Neural cell (in vitro differentiated cells): ENCODE measurements around the gene MTTP. TPM values are rescaled to one million over a fixed set of nuclear protein-coding genes. Genes with fewer than 3 reads are reported as not detected.

Experiments
- H2AFZ ChIP-seq: fragments of 200-600, 300-800 bp; sonication (generic), shearing (Covaris generic); 2 replicates; pipeline ENCODE4 v1.6.0; 2014; ENCODE audit warnings: low read depth, mild to moderate bottlenecking, antibody characterized with exemption, low read length, moderate library complexity
- H3F3A ChIP-seq: fragments of 200-600 bp; shearing (Covaris generic); 2 replicates; pipeline ENCODE4 v1.6.1; 2016; ENCODE audit warnings: mild to moderate bottlenecking, moderate library complexity, mixed read lengths, antibody characterized with exemption, low read length; ENCODE audit not compliant: insufficient read depth, poor library complexity, severe bottlenecking
- H3K27ac ChIP-seq: fragments of 200-600, 300-800 bp; sonication (generic), shearing (Covaris generic); 2 replicates; pipeline ENCODE4 v1.5.1; 2014; ENCODE audit warnings: mild to moderate bottlenecking, low read length, moderate library complexity
- H3K27me3 ChIP-seq: fragments of 300-800, 200-600 bp; sonication (generic), shearing (Covaris generic); 2 replicates; pipeline ENCODE4 v1.6.0; 2014; ENCODE audit warnings: mild to moderate bottlenecking, low read depth, low read length, moderate library complexity; ENCODE audit not compliant: insufficient read depth
- H3K36me3 ChIP-seq: fragments of 300-800, 200-600 bp; sonication (generic), shearing (Covaris generic); 2 replicates; pipeline ENCODE4 v1.5.1; 2014; ENCODE audit warnings: mild to moderate bottlenecking, antibody characterized with exemption, low read length, moderate library complexity; ENCODE audit not compliant: insufficient read depth
- H3K4me2 ChIP-seq: fragments of 300-800, 200-600 bp; sonication (generic), shearing (Covaris generic); 2 replicates; pipeline ENCODE4 v1.6.0; 2014; ENCODE audit warnings: mild to moderate bottlenecking, low read length
- H3K4me3 ChIP-seq: fragments of 300-800, 200-600 bp; sonication (generic), shearing (Covaris generic); 2 replicates; pipeline ENCODE4 v1.5.1; 2014; ENCODE audit warnings: mild to moderate bottlenecking, low read length, moderate library complexity
- H3K79me2 ChIP-seq: fragments of 200-600 bp; shearing (Covaris generic); replicated peaks from 2 replicates; pipeline ENCODE4 v1.6.0; 2014; ENCODE audit warnings: mild to moderate bottlenecking, low read length, moderate library complexity; ENCODE audit not compliant: insufficient read depth
- H3K9ac ChIP-seq: fragments of 300-800, 200-600 bp; sonication (generic), shearing (Covaris generic); 2 replicates; pipeline ENCODE4 v1.6.1; 2016; ENCODE audit warnings: mild to moderate bottlenecking, low read length, mixed read lengths
- H3K9me2 ChIP-seq: fragments of 200-600 bp; shearing (Covaris generic); 2 replicates; pipeline ENCODE4 v1.6.1; 2016; ENCODE audit warnings: mild to moderate bottlenecking, low read length, mixed read lengths; ENCODE audit not compliant: insufficient read depth
- H3K9me3 ChIP-seq: fragments of 200-600, 300-800 bp; sonication (generic), shearing (Covaris generic); 2 replicates; pipeline ENCODE4 v1.6.1; 2016; ENCODE audit warnings: mild to moderate bottlenecking, mixed run types, low read length, moderate library complexity, mixed read lengths
- H4K20me1 ChIP-seq: fragments of 200-600 bp; shearing (Covaris generic); 2 replicates; pipeline ENCODE4 v1.6.1; 2016; ENCODE audit warnings: mild to moderate bottlenecking, mixed run types; ENCODE audit not compliant: insufficient read depth
- EP300 ChIP-seq: fragments of 450-650 bp; conservative IDR thresholded peaks from 2 replicates; pipeline ENCODE4 v1.6.1; 2014; ENCODE audit warnings: antibody characterized with exemption, mild to moderate bottlenecking, moderate library complexity; ENCODE audit not compliant: poor library complexity, severe bottlenecking
- EZH2 ChIP-seq: fragments of 200-600, 300-800 bp; shearing (Covaris generic), sonication (generic); IDR thresholded peaks from 2 replicates; pipeline ENCODE4 v1.6.1; 2014; ENCODE audit warnings: antibody characterized with exemption, low read length, borderline replicate concordance, mild to moderate bottlenecking; ENCODE audit not compliant: insufficient read depth, poor library complexity, severe bottlenecking
- MXI1 ChIP-seq: fragments of 450-650 bp; conservative IDR thresholded peaks from 2 replicates; pipeline ENCODE4 v1.6.1; 2014; ENCODE audit warnings: antibody characterized with exemption, mild to moderate bottlenecking; ENCODE audit not compliant: poor library complexity, severe bottlenecking
- POLR2AphosphoS5 ChIP-seq: IDR thresholded peaks from 2 replicates; pipeline ENCODE4 v1.6.1; 2012
- RAD21 ChIP-seq: fragments of 450-650 bp; conservative IDR thresholded peaks from 2 replicates; pipeline ENCODE4 v1.6.1; 2014; ENCODE audit warnings: antibody characterized with exemption, mild to moderate bottlenecking, moderate library complexity
- SMC3 ChIP-seq: fragments of 450-650 bp; conservative IDR thresholded peaks from 2 replicates; pipeline ENCODE4 v1.6.1; 2014; ENCODE audit warnings: antibody characterized with exemption, mild to moderate bottlenecking, moderate library complexity; ENCODE audit not compliant: poor library complexity
- TAF1 ChIP-seq: IDR thresholded peaks from 2 replicates; pipeline ENCODE4 v1.6.1; 2012; ENCODE audit warnings: low read depth
- polyA plus RNA-seq: library from polyadenylated mRNA; depleted of rRNA; stranded (reverse); fragments of >200 nt; gene quantifications from 2 replicates; pipeline ENCODE4 v1.2.3, GENCODE V29; 2014
- TF ChIP-seq, protein P1 (sequence below): IDR thresholded peaks from 2 replicates; pipeline ENCODE4 v1.6.1; 2012; ENCODE audit warnings: borderline replicate concordance
- TF ChIP-seq, protein P2 (sequence below): fragments of 450-650 bp; IDR thresholded peaks from 2 replicates; pipeline ENCODE4 v1.5.1; 2014; ENCODE audit warnings: antibody characterized with exemption, mild to moderate bottlenecking, moderate library complexity; ENCODE audit not compliant: poor library complexity, severe bottlenecking

The MTTP gene
- polyA plus RNA-seq, 1 donor from 2014 or later, result 1.2 TPM

DNA sequence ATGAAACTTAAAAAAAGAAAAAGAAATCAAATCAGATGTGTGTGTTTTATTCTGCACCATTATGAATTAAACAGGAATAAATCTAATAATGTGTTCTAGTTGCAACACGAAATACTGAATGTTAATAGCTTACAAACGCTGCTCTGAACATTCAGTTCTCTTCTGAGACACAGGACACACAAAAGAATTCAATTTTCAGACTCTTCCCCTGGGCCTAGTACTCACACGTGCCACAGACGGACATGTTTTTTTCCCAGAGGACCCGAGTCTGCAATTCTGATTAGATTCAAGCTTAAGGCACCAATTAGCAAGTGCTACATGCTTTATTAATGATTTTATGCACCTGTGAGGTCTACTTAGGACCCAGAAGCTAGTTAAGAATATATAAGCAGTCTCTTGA, 62.5 kb downstream of the MTTP start:
- Histone ChIP-seq H3K27ac (no peak overlapping the region), H2AFZ (no peak overlapping the region), H3K27me3 (no peaks in the 10 kb centered on the region), H3K4me2 (no peak overlapping the region), H3K9me2 (no peaks in the 10 kb centered on the region), H3K9ac (no peak overlapping the region), H3K36me3 (no peaks in the 10 kb centered on the region), H3F3A (no peaks in the 10 kb centered on the region), H3K9me3 (no peaks in the 10 kb centered on the region), H3K4me3 (no peak overlapping the region), H4K20me1 (no peaks in the 10 kb centered on the region), H3K79me2 (no peaks in the 10 kb centered on the region)
- TF ChIP-seq EZH2 (no peak), POLR2AphosphoS5 (no peak), EP300 (no peak), RAD21 (no peak)
- TF ChIP-seq, protein P1, sequence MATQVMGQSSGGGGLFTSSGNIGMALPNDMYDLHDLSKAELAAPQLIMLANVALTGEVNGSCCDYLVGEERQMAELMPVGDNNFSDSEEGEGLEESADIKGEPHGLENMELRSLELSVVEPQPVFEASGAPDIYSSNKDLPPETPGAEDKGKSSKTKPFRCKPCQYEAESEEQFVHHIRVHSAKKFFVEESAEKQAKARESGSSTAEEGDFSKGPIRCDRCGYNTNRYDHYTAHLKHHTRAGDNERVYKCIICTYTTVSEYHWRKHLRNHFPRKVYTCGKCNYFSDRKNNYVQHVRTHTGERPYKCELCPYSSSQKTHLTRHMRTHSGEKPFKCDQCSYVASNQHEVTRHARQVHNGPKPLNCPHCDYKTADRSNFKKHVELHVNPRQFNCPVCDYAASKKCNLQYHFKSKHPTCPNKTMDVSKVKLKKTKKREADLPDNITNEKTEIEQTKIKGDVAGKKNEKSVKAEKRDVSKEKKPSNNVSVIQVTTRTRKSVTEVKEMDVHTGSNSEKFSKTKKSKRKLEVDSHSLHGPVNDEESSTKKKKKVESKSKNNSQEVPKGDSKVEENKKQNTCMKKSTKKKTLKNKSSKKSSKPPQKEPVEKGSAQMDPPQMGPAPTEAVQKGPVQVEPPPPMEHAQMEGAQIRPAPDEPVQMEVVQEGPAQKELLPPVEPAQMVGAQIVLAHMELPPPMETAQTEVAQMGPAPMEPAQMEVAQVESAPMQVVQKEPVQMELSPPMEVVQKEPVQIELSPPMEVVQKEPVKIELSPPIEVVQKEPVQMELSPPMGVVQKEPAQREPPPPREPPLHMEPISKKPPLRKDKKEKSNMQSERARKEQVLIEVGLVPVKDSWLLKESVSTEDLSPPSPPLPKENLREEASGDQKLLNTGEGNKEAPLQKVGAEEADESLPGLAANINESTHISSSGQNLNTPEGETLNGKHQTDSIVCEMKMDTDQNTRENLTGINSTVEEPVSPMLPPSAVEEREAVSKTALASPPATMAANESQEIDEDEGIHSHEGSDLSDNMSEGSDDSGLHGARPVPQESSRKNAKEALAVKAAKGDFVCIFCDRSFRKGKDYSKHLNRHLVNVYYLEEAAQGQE, result no peak

DNA sequence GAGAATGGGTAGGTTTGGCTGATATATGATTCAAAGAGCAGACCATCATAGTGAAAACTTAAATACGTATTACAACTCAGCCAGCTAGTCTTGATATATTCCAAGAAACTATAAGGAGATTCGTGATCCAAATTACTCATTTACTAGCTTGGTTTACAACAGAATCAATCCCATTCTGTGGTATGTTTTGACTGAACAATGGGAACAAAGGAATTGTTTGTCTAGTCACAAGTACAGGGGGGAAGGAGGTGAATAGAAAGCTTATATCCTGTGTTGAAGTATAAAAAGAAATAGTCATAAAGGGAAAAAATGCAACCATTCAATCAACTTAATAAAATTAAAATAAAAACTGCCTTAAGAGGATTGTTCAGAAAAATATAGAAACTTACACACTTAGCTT, 66.1 kb downstream of the MTTP start:
- Histone ChIP-seq H3K9me3 (no peaks in the 10 kb centered on the region), H2AFZ (no peak overlapping the region), H4K20me1 (no peaks in the 10 kb centered on the region), H3K27me3 (no peaks in the 10 kb centered on the region), H3K9me2 (no peaks in the 10 kb centered on the region), H3F3A (no peaks in the 10 kb centered on the region), H3K36me3 (no peaks in the 10 kb centered on the region), H3K27ac (no peak overlapping the region), H3K4me2 (no peak overlapping the region), H3K9ac (no peak overlapping the region), H3K79me2 (no peaks in the 10 kb centered on the region), H3K4me3 (no peak overlapping the region)
- no peak for TF ChIP-seq TAF1
- no peak for TF ChIP-seq RAD21
- no peak for TF ChIP-seq EZH2
- no peak for TF ChIP-seq POLR2AphosphoS5
- TF ChIP-seq, protein P1, result no peak
- no peak for TF ChIP-seq MXI1
- no peak for TF ChIP-seq SMC3
- TF ChIP-seq, protein P2, sequence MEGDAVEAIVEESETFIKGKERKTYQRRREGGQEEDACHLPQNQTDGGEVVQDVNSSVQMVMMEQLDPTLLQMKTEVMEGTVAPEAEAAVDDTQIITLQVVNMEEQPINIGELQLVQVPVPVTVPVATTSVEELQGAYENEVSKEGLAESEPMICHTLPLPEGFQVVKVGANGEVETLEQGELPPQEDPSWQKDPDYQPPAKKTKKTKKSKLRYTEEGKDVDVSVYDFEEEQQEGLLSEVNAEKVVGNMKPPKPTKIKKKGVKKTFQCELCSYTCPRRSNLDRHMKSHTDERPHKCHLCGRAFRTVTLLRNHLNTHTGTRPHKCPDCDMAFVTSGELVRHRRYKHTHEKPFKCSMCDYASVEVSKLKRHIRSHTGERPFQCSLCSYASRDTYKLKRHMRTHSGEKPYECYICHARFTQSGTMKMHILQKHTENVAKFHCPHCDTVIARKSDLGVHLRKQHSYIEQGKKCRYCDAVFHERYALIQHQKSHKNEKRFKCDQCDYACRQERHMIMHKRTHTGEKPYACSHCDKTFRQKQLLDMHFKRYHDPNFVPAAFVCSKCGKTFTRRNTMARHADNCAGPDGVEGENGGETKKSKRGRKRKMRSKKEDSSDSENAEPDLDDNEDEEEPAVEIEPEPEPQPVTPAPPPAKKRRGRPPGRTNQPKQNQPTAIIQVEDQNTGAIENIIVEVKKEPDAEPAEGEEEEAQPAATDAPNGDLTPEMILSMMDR, result no peak
- no peak for TF ChIP-seq EP300
